Hepatocyte (in vitro differentiated cells): ENCODE data around the gene NDC1. TPM values are rescaled to one million over a fixed set of nuclear protein-coding genes. Genes with fewer than 3 reads are reported as not detected.

Source experiments
- DNase-seq: peaks from one replicate; pipeline ENCODE4 v3.0.0-alpha.2; 2016; ENCODE audit warnings: low spot score
- H2AFZ ChIP-seq: fragments of 200-600 bp; sonication (generic); 2 replicates; pipeline ENCODE4 v1.6.0; 2016; ENCODE audit warnings: antibody characterized with exemption, mild to moderate bottlenecking
- H3K27ac ChIP-seq: fragments of 200-600 bp; sonication (generic); 2 replicates; pipeline ENCODE4 v1.5.1; 2016; ENCODE audit warnings: mild to moderate bottlenecking
- H3K27me3 ChIP-seq: fragments of 200-600 bp; sonication (generic); 2 replicates; pipeline ENCODE4 v1.6.1; 2016
- H3K36me3 ChIP-seq: fragments of 200-600 bp; sonication (generic); replicated peaks from 2 replicates; pipeline ENCODE4 v1.5.1; 2016; ENCODE audit warnings: low read depth; ENCODE audit not compliant: insufficient read depth
- H3K4me1 ChIP-seq: fragments of 200-600 bp; sonication (generic); 2 replicates; pipeline ENCODE4 v1.5.1; 2016; ENCODE audit warnings: mild to moderate bottlenecking, moderate library complexity; ENCODE audit not compliant: insufficient read depth
- H3K4me2 ChIP-seq: fragments of 200-600 bp; sonication (generic); 2 replicates; pipeline ENCODE4 v1.6.0; 2016
- H3K4me3 ChIP-seq: fragments of 200-600 bp; sonication (generic); 2 replicates; pipeline ENCODE4 v1.5.1; 2016; ENCODE audit warnings: mild to moderate bottlenecking
- H3K79me2 ChIP-seq: fragments of 200-600 bp; sonication (generic); 2 replicates; pipeline ENCODE4 v1.6.0; 2017; ENCODE audit warnings: mild to moderate bottlenecking
- H3K9me2 ChIP-seq: fragments of 200-600 bp; sonication (generic); replicated peaks from 2 replicates; pipeline ENCODE4 v1.6.0; 2017; ENCODE audit warnings: mild to moderate bottlenecking; ENCODE audit not compliant: insufficient read depth
- H3K9me3 ChIP-seq: fragments of 200-600 bp; sonication (generic); 2 replicates; pipeline ENCODE4 v1.5.1; 2016; ENCODE audit warnings: low read depth, mild to moderate bottlenecking
- H4K20me1 ChIP-seq: fragments of 200-600 bp; sonication (generic); 2 replicates; pipeline ENCODE4 v1.6.0; 2016; ENCODE audit warnings: mild to moderate bottlenecking; ENCODE audit not compliant: insufficient read depth, poor library complexity, severe bottlenecking
- EZH2 ChIP-seq: fragments of 200-600 bp; sonication (generic); IDR thresholded peaks from 2 replicates; pipeline ENCODE4 v1.6.1; 2016; ENCODE audit warnings: antibody characterized with exemption, mild to moderate bottlenecking, borderline replicate concordance
- EZH2phosphoT487 ChIP-seq: fragments of 200-600 bp; sonication (generic); IDR thresholded peaks from one replicate; pipeline ENCODE4 v1.6.1; 2018; ENCODE audit warnings: antibody characterized with exemption, mild to moderate bottlenecking, low read depth, moderate library complexity; ENCODE audit not compliant: unreplicated experiment, severe bottlenecking
- WGBS: methylation state at CpG from one replicate; pipeline ENCODE4 v1.1.6; 2016; ENCODE audit warnings: low lambda C conversion rate; ENCODE audit errors: missing lambda C conversion rate; 5-methylcytosine and 5-hydroxymethylcytosine counted together
- polyA plus RNA-seq: library from polyadenylated mRNA; unstranded; fragments of >200 nt; fragmentation: Nextera tagmentation; extraction: Ambion mirVana; gene quantifications from 2 replicates; pipeline ENCODE4 v1.2.1, GENCODE V29; 2016
- total RNA-seq: library from RNA; depleted of rRNA; stranded (reverse); fragments of >200 nt; gene quantifications from 2 replicates; pipeline ENCODE4 v1.2.3, GENCODE V29; 2014
- TF ChIP-seq, protein P1 (sequence below): fragments of 200-600 bp; sonication (generic); IDR thresholded peaks from 2 replicates; pipeline ENCODE4 v1.5.1; 2016; ENCODE audit warnings: antibody characterized with exemption, mild to moderate bottlenecking; ENCODE audit not compliant: poor library complexity

Gene NDC1
- total and polyA plus RNA-seq, 2 experiments from 2014 or later, result 7.8 to 23.1 TPM

DNA sequence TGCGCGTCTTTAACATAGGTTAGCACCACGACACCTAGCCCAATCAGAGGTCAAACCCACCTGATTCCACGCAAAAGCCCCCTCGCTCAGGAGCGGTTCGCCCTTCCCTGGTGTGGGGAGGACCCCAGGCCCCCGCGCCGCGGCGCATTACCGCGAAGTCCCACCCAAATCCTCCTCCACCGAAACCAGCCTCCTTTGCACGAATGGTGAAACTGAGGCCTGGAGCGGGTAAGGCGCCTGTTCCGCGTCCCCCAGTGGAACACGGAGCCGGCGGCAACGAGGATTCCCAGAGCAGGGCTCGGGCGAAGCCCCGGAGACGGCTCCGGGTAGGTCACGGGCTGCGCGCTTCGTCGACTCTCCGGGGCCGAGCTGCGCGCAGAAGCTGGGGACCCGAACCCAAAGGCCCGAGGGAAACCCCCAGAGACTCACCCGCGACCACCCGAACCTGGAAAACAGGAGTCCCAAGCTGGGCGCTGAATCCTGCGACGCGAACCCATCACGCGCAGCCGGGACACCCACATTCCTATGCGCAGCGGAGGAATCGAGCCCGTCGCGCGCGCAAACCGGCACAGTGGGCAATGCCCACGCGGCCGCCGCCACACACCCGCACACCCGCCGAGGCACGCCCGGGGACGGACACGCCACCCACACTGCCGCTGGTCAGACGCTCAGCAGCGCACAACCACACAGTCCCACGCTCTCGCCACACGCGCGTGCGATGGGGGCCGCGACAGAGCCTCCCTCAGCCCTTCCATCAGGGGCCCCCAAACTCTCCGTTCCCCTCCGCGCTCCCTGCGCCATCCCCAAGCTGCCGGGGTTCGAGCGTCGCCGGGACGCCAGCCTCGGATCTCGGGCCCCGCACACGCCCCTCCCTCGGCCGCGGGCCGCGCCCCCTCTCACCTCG is 99.6 kb downstream of the NDC1 start:
- 6% methylated on average over 67 of the region's 101 CpGs for WGBS
- Histone ChIP-seq H3K27me3 (peaks cover 60% of the 10 kb centered on the region), H3K4me1 (peaks cover 25% of the 10 kb centered on the region)

GRCh38 chr1:53737648-53738204 is 100.4 kb downstream of the NDC1 start:
- WGBS, result 8% methylated on average over 53 of the region's 58 CpGs
- no peak overlapping the region for H2AFZ ChIP-seq

More for the DNA sequence above, 99.6 kb downstream of the NDC1 start:
- DNase-seq, result peak; percentile 23
- TF ChIP-seq EZH2 (peak; percentile 45), EZH2phosphoT487 (peak; percentile 48)
- TF ChIP-seq, protein P1, sequence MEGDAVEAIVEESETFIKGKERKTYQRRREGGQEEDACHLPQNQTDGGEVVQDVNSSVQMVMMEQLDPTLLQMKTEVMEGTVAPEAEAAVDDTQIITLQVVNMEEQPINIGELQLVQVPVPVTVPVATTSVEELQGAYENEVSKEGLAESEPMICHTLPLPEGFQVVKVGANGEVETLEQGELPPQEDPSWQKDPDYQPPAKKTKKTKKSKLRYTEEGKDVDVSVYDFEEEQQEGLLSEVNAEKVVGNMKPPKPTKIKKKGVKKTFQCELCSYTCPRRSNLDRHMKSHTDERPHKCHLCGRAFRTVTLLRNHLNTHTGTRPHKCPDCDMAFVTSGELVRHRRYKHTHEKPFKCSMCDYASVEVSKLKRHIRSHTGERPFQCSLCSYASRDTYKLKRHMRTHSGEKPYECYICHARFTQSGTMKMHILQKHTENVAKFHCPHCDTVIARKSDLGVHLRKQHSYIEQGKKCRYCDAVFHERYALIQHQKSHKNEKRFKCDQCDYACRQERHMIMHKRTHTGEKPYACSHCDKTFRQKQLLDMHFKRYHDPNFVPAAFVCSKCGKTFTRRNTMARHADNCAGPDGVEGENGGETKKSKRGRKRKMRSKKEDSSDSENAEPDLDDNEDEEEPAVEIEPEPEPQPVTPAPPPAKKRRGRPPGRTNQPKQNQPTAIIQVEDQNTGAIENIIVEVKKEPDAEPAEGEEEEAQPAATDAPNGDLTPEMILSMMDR, result no peak
- Histone ChIP-seq H3K27ac (no peak overlapping the region), H3K36me3 (no peaks in the 10 kb centered on the region), H3K4me2 (peak overlapping the region; percentile 99), H2AFZ (peak overlapping the region; percentile 52), H4K20me1 (no peaks in the 10 kb centered on the region), H3K79me2 (no peaks in the 10 kb centered on the region), H3K4me3 (peak overlapping the region; percentile 64), H3K9me2 (no peaks in the 10 kb centered on the region), H3K9me3 (no peaks in the 10 kb centered on the region)

GRCh38 chr1:53736290-53736689 is 101.8 kb downstream of the NDC1 start:
- H3K4me2 ChIP-seq, result no peak overlapping the region

More at GRCh38 chr1:53737648-53738204, 100.4 kb downstream of the NDC1 start:
- Histone ChIP-seq H3K4me1 (peaks cover 25% of the 10 kb centered on the region), H3K27ac (no peak overlapping the region), H3K4me3 (no peak overlapping the region), H3K9me3 (no peaks in the 10 kb centered on the region), H3K36me3 (no peaks in the 10 kb centered on the region), H3K27me3 (peaks cover 60% of the 10 kb centered on the region), H3K9me2 (no peaks in the 10 kb centered on the region), H4K20me1 (no peaks in the 10 kb centered on the region), H3K4me2 (peak overlapping the region; percentile 99), H3K79me2 (no peaks in the 10 kb centered on the region)
- TF ChIP-seq EZH2phosphoT487 (no peak), EZH2 (peak; percentile 84)
- TF ChIP-seq, protein P1, result no peak
- DNase-seq, result peak; percentile 13

More at GRCh38 chr1:53736290-53736689, 101.8 kb downstream of the NDC1 start:
- Histone ChIP-seq H3K36me3 (no peaks in the 10 kb centered on the region), H3K4me3 (no peak overlapping the region), H3K9me3 (no peaks in the 10 kb centered on the region), H3K4me1 (peaks cover 25% of the 10 kb centered on the region), H4K20me1 (no peaks in the 10 kb centered on the region), H2AFZ (no peak overlapping the region), H3K9me2 (no peaks in the 10 kb centered on the region), H3K79me2 (no peaks in the 10 kb centered on the region), H3K27ac (no peak overlapping the region), H3K27me3 (peaks cover 60% of the 10 kb centered on the region)
- no peak for DNase-seq
- 79% methylated on average over 11 of the region's 11 CpGs for WGBS
- TF ChIP-seq EZH2phosphoT487, result no peak
- TF ChIP-seq, protein P1, result no peak
- TF ChIP-seq EZH2, result no peak
